ENCODE measurements around the gene DCAF10.
"Not testable (repeated sequence)": the region's sequence is repeated elsewhere in the genome, so short reads cannot be mapped to it uniquely, and the experiment has no call there.

The DCAF10 gene

DNA sequence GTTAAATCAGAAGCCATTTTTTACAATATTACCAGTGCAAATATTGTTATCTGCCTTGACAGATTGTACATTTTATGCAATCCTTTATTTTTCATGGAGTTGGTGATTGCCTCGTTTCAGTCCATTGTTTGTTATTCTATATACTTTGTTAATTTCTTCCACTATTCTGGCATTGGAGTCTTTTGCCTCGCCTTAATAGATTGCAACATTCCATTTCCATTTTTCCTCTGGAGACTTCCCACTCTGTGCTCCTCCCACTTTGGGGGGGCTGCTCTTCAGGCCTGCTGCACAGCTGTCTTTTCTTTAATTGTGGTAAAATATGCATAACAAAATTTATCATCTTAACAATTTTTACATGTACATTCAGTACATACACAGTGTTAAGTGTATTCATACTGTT lies 4.4 kb upstream of the DCAF10 start:
- no peak for DNase-seq

DNA sequence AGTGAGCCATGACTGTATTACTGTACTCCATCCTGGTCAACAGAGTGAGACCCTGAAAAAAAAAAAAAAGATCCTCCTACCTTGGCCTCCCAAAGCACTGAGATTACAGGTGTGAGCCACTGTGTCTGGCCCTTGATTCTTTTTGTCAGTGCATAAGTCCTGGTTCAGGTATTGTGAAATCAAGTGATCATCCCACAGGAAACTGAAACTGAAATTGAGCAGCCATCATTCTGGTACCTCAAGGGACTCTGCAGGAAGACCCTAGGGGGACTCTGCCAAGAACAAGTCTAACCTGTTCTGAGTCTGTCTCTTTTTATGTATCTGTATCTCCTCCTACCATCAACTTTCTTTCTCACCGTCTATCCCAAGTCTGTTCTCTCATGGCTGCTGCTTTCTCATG lies 1.9 kb upstream of the DCAF10 start:
- no peak for DNase-seq

DNA sequence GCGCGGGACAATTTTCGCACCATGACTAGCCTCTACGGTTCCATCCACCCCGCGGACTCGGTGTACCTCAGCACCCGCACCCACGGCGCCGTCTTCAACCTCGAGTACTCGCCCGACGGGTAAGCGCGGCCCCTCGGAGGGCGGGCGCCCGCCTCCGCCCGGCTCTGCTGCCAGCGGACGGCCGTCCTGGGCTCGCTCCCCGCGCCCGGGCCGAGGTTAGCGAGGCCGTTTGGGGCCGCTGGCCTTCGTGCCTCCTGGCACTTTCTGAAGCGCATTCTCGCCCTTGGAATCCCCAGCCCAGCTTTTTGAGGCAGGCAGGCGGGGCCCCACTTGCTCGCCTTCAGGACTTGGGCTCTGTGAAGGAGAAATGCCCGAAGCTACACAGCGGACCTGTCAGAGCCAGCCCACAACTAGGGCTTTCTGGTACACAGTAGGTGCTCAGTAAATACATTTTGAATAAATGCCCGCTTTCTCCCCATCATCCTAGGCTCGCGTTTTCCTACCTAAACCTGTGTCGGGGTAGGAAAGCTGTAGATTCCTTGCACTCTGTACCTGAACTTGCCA lies 772 bp downstream of the DCAF10 start:
- peak in 1 of 2 donors; percentile 43 for DNase-seq

DNA sequence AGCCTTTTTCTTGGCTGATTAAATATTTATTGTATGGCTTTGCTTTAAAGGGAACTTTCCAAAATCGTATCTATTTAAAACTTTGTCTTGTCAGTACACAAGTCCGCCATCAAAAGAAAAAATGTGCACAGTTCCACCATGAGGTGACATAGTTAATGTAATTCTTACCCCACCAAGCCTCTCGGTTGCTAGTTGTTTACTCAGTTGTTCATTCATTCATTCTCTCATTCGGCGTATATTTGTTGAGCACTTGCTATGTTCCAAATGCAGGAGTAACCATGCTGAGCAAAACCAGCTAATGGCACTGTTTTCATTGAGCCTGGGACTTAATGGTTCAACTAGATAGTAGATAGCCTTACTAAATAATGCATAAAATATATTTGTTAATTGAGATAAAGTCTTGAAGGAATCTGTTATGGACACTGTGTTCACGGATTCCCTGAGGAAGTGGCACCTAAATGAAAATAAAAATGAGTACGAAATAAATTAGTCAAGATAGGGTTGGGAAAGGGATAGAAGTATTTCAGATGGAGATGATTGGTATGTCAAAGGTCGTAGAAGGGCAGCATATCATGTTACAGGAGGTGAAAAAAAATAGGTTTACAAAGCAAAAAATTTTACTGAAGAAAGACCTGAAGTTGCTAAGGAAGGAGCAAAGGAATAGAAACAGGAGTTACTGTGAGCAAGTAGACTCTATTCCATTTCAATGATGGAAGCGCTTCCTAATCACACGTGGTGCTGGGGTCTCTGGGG lies 1.5 kb downstream of the DCAF10 start:
- no peak for DNase-seq

DNA sequence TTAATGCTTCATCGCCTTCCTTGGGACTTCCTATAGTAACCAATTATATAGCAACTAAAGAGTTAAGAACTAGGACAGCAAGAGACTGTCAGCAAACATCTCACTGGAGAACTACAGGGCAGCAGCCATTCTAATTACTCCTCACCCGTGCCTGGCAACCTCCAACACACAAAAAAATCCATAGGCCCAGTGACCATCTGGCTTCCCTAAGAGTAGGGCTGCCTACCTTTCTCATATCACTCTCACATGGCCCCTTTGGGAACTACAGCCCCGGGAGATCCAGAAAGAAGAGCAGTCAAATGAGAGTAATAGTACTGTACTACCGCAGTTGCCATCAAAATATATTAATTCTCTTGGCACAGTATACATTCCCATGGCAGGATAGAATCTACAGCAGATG lies 5.7 kb downstream of the DCAF10 start:
- DNase-seq, result no peak

DNA sequence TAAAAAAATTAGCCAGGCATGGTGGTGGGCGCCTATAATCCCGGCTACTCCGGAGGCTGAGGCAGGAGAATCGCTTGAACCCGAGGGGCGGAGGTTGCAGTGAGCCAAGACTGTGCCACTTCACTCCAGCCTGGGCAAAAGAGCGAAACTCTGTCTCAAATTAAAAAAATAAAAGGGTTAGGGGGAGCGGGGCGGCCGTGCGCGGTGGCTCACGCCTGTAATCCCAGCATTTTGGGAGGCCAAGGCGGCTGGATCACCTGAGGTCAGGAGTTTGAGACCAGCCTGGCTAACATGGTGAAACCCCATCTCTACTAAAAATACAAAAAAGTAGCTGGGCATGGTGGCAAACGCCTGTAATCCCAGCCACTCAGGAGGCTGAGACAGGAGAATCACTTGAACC lies 9.1 kb downstream of the DCAF10 start:
- DNase-seq, result not testable (repeated sequence)

DNA sequence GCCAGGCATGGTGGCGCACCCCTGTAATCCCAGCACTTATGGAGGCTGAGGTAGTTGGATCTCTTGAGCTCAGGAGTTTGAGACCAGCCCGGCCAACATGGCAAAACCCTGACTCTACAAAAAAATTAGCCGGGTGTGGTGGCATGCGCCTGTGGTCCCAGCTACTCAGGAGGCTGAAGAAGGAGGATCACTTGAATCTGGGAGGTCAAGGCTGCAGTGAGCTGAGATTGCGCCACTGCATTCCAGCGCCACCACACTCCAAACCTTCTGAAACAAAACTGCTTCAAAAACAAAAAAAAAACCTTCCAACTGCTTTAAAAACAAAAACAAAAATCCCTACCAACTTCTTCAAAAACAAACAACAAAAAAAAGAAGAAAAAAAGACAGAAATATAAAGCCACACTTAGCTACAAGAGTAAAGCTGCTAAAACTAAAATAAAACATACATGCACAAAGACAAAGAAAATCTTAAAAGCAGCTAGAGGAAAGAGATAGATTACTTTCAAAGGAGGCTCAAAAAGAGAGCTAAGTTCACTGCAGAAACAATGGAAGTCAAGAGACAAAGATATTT lies 11.4 kb downstream of the DCAF10 start:
- DNase-seq, result no peak

DNA sequence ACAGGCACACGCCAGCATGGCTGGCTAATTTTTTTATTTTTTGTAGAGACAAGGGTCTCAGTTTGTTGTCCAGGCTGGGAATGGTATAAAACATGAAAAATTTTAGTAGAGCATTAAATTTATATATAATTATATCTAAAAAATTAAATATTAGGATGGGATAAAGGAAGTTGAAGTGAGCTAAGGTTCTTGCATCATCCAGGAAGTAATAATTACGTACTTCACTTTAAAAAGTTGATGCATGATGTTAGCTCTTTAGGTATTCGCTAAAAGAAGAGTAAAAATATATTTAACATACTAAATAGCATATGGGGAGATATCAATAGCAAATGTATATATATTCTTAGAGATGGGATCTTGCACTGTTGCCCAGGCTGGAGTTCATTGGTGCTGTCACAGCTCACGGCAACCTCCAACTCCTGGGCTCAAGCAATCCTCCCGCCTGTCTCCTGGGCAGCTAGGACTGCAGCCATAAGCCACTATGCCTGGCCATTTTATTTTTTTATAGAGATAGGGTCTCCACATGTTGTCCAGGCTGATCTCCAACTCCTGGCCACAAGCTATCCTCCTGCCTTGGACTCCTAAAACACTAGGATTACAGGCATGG lies 12.3 kb downstream of the DCAF10 start:
- no peak for DNase-seq

DNA sequence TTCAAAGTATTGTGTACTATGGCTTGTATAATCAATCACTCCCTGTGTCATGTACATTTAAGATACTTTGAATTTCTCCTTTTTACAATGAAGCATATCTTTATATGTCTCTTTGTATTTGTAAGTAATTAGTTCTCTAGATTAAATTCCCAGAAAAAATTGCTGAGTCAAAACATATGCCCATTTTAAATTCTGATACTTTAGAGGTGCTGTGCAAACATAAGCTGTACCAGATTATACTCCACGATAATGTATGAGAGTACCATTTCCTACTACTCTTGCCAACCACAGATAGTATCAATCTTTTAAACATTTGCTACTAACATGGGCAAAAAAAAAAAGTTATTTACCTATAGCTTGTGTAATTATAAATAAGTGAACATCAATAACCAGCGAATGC lies 18.3 kb downstream of the DCAF10 start:
- no peak for DNase-seq

DNA sequence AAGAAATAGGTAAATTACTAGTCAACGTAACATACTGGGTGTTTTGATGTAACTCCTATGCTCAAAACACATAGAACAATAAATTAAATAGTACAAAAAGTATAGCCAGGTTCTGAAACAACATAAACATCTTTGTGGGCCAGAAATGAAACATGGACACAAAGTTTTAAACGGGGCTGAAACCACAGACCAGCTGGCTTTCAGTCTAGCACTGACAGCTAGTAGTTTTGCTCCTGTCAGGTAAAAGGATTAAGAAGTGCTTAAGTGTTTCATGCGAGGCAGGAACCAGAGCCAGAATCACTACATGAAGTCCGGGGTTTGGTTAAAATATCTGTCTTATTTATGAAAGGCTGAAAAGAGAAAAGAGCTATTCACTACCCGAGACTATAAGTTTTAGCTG lies 19.5 kb downstream of the DCAF10 start:
- DNase-seq, result no peak

DNA sequence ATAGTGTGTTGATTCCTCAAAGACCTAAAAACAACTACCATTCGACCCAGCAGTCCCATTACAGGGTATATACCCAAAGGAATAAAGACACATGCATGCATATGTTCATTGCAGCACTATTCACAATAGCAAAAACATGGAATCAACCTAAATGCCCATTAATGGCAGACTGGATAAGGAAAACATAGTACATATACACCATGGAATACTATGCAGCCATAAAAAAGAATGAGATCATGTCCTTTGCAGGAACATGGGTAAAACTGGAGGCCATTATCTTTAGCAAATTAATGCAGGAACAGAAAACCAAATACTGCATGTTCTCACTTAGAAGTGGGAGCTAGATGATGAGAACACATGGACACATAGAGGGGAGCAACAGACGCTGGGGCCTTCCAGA lies 24.6 kb downstream of the DCAF10 start:
- DNase-seq, result not testable (repeated sequence)

DNA sequence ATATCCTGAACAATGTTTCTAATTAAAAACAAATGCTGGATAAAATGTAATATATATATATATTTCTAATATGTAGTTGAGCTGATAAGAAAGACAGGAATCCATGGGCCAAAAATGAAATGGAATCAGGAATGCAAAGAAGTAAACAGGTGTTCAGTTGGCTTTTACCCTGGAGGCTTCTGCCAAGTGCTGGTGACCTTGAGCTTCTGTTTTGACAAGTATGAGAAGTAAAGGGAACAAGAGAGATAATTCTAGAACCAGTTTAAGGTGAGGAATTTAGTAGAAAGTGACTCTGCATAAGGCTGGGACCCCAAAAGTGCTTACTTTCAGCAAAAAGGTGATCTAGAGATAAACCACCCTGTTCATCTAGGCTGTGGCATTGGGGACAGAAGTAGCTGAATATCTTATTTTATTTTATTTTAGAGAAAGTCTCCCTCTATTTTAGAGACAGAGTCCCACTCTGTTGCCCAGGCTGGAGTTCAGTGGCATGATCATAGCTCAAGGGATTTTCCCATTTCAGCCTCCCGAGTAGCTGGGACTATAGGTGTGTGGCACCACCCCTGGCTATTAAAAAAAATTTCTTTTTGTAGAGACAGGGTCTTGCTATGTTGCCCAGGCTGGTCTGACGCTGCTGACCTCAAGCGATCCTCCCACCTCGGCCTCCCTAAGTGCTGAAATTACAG lies 27.0 kb downstream of the DCAF10 start:
- DNase-seq, result no peak

DNA sequence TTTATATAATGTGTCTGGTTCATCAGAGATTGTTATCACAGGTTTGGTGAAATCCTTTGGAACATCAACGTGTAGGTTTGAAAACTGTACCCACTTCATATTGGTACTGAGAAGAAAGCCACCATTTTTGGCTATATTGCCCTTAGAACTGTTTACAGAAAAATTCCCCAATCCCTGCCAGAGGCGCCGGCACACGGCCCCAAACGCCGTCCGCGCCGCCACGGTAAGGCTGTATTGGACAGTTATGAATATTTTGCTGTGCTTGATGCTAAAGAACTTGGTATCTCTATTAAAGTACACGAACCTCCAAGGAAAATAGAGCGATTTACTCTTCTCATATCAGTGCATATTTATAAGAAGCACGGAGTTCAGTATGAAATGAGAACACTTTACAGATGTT lies 35.2 kb downstream of the DCAF10 start:
- DNase-seq, result no peak

DNA sequence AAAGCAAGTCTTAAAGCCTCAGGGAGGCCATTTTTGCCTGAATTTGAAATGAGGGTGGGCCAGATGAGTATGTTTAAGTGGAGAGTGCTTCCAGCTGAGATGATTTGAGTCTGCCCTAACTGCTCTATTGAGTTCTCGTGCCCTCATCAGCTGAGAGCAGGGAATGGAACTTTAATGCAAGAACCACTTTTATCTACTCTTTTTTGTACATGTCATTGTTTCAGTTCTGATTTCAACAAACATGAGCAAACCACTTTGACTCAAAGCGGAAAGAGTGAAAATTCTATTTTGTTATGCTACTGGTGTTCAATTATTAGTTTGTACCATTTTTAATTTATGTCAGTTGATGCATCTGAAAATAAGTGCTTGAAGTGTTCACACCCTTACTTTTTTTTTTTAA lies 35.8 kb downstream of the DCAF10 start:
- DNase-seq, result no peak

DNA sequence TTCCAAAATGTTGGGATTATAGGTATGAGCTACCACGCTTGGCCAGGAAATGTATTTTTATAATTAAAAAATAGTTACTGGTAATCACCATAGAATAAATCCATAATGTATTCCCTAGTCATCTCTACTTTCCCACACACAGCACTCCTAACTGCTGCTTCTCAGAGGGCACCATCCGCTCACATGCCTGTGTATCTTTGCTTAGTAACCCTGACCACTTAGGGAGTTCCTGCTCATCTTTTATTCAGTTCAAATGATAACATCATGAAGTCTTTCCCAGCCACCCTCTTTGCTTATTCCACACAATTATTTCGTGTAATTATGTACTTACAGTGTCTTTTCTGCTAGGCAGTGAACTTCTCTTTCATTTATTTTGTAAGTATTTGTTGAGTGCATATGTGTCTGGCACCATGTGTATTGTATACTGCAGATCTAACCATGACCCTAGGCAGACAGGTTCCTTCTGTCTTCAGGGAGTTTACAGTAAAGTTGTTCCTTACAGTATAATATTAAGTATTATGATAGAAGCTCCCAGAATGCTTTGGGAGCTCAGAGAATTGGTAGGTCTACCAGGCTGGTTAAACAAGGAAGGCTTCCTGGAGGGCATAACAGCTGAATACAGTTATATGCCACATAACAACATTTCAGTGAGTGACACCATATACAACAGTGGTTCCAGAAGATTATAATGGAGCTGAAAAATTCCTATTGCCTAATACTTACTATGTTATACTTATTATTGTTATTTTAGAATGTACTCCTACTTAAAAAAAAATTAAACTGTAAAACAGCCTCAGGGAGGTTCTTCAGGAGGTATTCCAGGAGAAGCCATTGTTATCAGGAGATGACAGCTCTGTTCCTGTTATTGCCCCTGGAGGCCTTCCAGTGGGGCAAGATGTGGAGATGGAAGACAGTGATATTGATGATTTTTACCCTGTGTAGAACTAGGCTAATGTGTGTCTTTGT lies 39.2 kb downstream of the DCAF10 start:
- no peak for DNase-seq

DNA sequence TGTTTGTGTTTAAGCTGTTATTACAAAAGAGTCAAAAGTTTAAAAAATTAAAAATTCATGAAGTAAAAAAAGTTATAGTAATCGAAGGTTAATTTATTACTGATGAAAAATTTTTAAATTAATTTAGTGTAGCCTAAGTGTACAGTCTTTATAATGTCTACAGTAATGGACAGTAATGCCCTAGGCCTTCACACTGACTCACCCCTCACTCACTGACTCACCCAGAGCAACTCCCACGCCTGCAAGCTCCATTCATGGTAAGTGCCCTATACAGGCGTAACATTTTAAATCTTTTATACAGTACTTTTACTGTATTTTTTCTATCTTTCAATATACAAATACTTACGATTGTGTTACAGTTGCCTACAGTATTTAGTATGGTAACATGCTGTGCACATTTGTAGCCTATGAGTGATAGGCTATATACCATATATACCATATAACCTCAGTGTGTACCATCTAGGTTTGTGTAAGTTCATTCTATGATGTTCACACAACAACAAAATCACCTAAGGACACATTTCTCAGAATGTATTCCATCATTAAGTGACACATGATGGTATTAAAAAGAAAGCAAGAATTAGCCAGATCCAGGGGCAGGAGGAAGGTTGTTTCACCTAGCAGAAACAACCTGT lies 40.1 kb downstream of the DCAF10 start:
- no peak for DNase-seq

DNA sequence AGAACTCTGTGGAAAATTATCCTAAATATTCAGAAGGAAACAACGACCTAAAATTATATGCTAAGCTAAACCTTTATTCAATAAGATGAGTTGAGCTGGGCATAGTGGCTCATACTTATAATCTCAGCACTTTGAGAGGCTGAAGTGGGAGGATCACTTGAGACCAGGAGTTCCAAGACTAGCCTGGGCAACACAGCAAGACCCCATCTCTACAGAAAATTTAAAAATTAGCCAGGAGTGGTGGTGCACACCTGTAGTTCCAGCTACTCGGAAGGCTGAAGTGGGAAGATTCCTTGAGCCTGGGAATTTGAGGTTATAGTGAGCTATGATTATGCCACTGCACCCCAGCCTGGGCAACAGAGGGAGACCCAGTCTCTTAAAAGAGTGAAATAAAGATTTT lies 51.6 kb downstream of the DCAF10 start:
- DNase-seq, result no peak

DNA sequence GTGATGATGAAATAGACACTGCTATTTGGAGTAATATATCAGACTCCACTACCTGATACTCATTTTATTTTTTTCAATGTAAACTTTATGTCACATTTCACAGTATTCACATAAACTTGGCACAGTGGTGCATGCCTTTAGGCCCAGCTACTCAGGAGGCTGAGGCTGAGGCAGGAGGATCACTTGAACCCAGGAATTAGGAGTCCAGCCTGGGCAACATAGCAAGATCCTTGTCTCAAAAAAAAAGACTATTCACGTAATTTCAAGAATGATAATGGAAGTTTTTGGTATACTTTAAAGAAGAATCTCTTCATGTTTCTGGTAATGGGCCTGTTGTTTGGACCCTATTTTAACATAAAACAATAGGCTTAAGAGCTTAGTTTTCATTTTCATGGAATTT lies 56.0 kb downstream of the DCAF10 start:
- no peak for DNase-seq

DNA sequence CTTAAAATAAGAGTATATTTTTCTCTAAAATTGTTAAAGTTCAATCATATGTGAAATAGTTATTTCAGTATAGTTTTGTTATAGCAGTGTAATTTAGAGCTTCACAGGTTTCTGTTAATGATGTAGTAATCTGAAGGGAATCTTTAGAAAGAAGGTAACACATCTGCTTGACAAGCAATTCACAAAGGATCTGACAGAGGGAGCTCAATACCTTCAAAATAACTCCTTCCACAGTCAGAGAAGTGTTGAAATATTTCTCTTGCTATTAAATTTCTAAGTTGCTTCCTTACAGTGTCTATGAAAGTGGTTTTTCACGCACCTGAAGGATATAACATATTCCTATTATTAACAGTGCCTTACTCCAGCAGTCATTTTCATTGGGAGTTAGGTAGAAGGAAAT lies 58.4 kb downstream of the DCAF10 start:
- DNase-seq, result no peak

DNA sequence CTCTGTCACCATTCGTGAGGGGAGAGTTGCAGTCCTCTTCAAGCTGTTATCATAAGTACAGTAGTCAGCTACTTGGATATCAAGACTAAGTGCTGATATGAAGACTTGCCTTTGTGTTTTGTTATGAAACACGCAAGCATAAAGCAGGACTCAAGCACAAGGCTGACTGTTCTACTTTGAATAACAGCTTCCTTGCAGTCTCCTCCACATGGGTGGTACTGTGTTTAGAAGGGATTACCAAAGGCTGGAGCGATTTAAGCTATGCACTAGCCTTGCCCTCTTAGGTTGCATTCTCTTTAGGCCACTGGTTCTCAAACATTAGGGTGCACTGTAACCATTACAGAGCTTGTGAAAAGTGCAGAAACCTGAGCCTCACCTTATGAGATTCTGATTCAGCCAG lies 61.9 kb downstream of the DCAF10 start:
- no peak for DNase-seq

DNA sequence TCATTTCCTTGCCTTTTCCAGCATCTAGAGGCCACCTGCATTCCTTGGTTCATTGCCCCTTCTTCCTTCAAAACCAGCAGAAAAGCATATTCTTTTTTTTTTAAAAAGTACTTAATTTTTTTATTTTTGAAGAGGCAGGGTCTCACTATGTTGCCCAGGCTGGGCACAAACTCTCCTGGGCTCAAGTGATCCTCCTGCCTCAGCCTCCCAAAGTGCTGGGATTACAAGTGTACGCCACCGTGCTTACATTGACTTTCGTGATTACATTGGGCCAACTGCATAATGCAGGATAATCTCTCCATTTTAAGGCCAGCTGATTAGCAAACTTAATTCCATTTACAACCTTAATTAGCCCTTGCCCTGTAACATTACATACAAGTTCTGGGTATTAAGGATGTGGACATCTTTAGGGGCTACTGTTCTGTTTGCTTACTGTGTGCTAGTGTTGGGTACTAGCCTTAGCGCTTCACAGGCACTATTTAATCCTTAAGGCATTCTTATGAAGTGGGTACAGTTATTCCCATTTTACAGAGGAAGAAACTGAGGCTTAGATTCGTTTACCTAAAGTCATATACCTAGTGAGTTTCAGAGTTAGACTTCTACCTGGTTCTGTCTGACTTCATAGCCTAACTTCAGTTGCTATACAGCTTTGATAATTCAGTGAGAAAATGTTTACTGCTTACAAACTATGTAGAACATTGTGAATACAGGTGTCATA lies 69.6 kb downstream of the DCAF10 start:
- no peak for DNase-seq
